Adrenal gland (tissue), 5 donors: ENCODE measurements around the gene P3H3.

ENCODE experiments used
- POLR2A ChIP-seq, 2 donors: fragments of 450-650 bp; IDR thresholded peaks; one replicate each; pipeline ENCODE4 v1.6.1; 2017; ENCODE audit warnings: antibody characterized with exemption in 2 of 2, mild to moderate bottlenecking in 2 of 2, moderate library complexity in 1 of 2
- TF ChIP-seq, protein P1 (sequence below), 6 experiments: fragments of 450-650 bp in 4 of 6; fragments of 200-600 bp in 2 of 6; sonication (generic) in 1 of 6; IDR thresholded peaks; 1 replicate in 5 of 6; 2 replicates in 1 of 6; pipeline versions ENCODE4 v1.5.1 to v1.8.0; 2016 to 2021; ENCODE audit warnings: antibody characterized with exemption in 6 of 6, mild to moderate bottlenecking in 2 of 6, moderate library complexity in 1 of 6
- donor health status: DM: no; HTN: no; CAD: no.

DNA sequence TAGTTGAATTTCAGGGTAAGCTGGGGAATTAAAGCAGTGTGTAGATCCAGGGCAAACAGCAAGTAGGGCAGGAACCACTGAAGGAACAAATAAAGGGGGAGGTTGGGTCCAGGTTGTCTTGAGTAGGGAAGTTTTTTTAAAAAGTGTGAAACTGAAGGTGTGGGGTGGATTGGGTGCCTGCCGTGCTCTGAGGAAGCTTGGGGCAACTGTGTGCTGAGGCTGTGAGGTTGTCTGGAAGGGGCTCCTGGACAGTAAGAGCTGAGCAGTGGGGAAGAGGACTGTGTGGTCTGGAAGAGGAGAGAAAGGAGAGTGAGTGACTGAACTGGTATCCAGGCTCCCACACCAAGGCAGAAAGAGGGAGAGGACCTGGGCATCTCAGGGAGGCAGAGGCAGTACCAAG, 17.4 kb upstream of the P3H3 start:
- TF ChIP-seq, protein P1, sequence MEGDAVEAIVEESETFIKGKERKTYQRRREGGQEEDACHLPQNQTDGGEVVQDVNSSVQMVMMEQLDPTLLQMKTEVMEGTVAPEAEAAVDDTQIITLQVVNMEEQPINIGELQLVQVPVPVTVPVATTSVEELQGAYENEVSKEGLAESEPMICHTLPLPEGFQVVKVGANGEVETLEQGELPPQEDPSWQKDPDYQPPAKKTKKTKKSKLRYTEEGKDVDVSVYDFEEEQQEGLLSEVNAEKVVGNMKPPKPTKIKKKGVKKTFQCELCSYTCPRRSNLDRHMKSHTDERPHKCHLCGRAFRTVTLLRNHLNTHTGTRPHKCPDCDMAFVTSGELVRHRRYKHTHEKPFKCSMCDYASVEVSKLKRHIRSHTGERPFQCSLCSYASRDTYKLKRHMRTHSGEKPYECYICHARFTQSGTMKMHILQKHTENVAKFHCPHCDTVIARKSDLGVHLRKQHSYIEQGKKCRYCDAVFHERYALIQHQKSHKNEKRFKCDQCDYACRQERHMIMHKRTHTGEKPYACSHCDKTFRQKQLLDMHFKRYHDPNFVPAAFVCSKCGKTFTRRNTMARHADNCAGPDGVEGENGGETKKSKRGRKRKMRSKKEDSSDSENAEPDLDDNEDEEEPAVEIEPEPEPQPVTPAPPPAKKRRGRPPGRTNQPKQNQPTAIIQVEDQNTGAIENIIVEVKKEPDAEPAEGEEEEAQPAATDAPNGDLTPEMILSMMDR (IDR thresholded peaks at IDR 0.05): no peak
- no peak for TF ChIP-seq POLR2A (IDR thresholded peaks at IDR 0.05)
